GM18861 (cell line): ENCODE data around the gene DPF3.

Experiments used
- ATAC-seq: cut with Tn5 transposase; IDR thresholded peaks from one replicate; pipeline ENCODE4 v1.9.1; 2021; ENCODE audit not compliant: unreplicated experiment

Gene DPF3

DNA sequence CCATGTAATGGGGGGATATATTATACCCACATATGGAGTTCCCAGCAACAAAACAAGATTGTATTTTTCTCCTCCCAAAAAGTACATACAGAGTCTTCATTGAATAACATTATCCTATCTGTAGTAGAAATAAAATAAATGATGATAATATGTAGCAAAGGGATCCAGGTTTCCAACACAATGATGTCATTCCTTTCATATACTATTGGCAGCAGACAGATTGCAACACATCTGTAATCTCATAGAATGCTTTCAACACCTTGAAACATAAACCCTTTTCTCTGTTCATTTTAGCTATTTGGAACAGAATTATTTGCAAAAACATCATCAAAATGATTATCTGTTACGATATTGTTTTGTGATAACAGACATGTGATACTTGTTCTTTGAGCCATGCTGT is 317.6 kb downstream of the DPF3 start:
- ATAC-seq: no peak

DNA sequence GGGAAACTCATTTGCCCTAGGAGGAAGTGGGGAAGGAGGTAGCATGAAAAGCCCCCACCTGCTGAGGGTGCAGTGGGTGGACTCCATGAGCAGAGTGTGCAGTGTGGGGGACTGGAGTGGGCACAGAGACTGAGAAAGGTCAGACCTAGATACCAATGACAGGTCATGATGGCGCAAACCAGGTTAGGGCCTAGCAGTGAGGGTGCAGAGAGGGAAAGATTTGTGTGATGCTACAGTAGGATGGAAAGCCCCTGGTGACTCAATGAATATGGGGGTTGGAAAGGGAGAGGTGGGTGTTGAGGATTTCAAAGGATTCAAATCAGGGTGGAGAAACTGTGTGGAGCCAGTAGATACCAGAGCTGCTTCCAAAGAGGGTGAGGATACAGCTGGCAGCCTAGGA is 319.2 kb downstream of the DPF3 start:
- ATAC-seq: no peak

DNA sequence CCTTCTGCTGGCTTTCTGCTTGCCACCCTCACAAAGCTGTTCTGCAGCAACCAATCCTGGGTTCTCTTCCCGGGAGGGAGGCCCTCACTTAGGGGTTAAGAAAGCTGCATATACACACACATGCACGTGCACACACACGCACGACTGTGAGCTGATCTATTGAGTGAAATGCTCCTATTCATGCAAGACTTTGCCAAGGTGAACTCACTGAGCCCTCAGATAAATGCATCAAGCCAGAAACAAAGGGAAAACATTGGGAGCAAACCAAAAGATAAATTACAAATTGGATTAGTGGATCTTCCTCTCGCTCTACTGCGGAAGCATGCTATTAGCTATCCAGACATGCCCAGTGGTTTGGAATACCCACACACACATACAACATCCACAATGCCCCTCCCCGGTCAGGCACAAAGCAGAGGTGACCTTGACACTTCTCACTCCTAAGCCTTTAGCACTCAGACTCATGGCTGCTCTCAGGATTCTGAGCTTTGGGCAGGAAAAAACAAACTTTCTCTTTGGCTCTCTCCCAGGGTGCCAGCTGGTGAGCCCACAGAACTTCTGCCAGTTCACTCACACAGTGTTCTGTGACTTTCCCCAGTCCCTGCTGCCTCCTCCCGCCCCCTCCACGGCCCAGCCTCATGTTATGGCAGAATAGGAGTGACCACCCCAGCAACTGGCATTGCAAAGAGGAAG is 320.0 kb downstream of the DPF3 start:
- no peak for ATAC-seq
